Urinary bladder (tissue), 4 donors: ENCODE results near the gene PLK5. TPM values are rescaled to one million over a fixed set of nuclear protein-coding genes. Genes with fewer than 3 reads are reported as not detected.

Source experiments
- DNase-seq: peaks from one replicate; pipeline ENCODE4 v3.0.0-alpha.2; 2015; ENCODE audit errors: extremely low spot score
- H3K27ac ChIP-seq: one replicate; pipeline ENCODE4 v1.5.1; 2013; ENCODE audit warnings: low read depth, mild to moderate bottlenecking, moderate library complexity
- H3K36me3 ChIP-seq: one replicate; pipeline ENCODE4 v1.6.1; 2013; ENCODE audit warnings: mild to moderate bottlenecking, moderate library complexity; ENCODE audit not compliant: insufficient read depth
- H3K4me1 ChIP-seq: one replicate; pipeline ENCODE4 v1.6.1; 2013; ENCODE audit warnings: mild to moderate bottlenecking, moderate library complexity; ENCODE audit not compliant: insufficient read depth
- H3K4me3 ChIP-seq: one replicate; pipeline ENCODE4 v1.5.1; 2013; ENCODE audit warnings: low read depth, low read length
- WGBS: extraction: QIAGEN DNeasy Blood & Tissue Kit; methylation state at CpG from one replicate; pipeline ENCODE4 v1.1.7; 2013; 5-methylcytosine and 5-hydroxymethylcytosine counted together
- polyA plus RNA-seq: library from polyadenylated mRNA; stranded (reverse); fragments of 200-250 nt; gene quantifications from one replicate; pipeline ENCODE4 v1.2.3, GENCODE V29; 2013
- total RNA-seq: library from RNA; depleted of rRNA; stranded (reverse); fragments of >200 nt; gene quantifications from one replicate; pipeline ENCODE4 v1.2.3, GENCODE V29; 2014
- donor health status: healthy with polysubstance abuse.
- donor health status: healthy.

Gene PLK5
- total and polyA plus RNA-seq, 2 donors: 0.37 to 2.3 TPM

DNA sequence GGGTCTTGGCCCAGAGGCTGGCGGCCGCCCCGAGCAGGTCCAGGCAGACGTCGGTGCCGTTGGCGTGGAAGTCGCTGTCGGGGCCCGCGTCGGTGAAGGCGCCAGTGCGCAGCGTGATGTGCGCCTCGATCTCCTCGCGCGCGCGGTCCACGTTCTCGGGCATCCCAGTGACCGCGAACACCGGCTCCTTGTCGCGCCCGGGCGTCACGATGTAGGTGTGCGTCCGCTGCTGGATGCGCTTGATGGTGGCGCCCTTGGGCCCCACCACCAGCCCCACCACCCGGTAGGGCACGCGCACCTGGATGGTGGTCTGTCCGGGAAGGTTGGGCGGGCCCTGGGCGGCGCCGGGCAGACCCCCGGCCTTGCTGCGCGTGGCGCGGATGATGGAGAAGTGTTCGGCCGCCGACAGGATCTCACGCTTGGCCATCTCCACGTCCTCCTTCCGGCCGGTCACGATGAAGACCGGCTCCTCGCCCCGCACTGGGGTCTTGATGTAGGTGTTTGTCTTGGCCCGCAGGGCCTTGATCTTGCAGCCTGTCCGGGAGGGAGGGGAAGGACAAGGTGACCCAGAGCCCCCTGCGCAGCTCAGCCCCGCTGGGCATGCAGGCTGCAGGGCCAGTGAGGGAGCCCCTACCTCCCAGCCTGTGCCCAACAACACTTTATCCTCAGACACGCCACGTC lies 32.7 kb downstream of the PLK5 start:
- H3K4me1 ChIP-seq: no peaks in the 10 kb centered on the region
- H3K27ac ChIP-seq: no peak overlapping the region
- DNase-seq: no peak
- no peak overlapping the region for H3K4me3 ChIP-seq
- 97% methylated on average over 66 of the region's 66 CpGs for WGBS
- no peaks in the 10 kb centered on the region for H3K36me3 ChIP-seq

DNA sequence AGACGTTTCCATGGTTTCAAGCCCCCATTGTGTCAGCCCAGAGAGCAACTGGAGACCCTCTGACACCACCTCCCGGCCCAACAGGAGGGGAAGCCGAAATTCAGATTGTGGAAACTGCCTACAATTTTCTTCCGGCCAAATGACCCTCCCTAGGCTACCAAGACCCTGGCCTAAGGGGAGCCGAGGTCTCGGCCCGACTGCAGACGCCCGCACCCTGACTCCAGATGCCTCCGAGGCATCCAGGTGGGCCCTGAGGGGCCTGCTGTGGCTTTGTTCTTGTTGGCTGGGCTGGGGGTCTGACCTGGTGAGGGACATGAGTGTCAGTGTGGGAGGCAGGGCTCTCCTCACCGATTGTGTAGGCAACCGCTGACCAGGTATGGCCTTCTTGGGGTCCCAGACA lies 34.7 kb downstream of the PLK5 start:
- H3K4me1 ChIP-seq: no peaks in the 10 kb centered on the region
- WGBS: 84% methylated on average over 12 of the region's 12 CpGs
- no peak overlapping the region for H3K27ac ChIP-seq
- no peak overlapping the region for H3K4me3 ChIP-seq
- no peak for DNase-seq
- H3K36me3 ChIP-seq: no peaks in the 10 kb centered on the region

DNA sequence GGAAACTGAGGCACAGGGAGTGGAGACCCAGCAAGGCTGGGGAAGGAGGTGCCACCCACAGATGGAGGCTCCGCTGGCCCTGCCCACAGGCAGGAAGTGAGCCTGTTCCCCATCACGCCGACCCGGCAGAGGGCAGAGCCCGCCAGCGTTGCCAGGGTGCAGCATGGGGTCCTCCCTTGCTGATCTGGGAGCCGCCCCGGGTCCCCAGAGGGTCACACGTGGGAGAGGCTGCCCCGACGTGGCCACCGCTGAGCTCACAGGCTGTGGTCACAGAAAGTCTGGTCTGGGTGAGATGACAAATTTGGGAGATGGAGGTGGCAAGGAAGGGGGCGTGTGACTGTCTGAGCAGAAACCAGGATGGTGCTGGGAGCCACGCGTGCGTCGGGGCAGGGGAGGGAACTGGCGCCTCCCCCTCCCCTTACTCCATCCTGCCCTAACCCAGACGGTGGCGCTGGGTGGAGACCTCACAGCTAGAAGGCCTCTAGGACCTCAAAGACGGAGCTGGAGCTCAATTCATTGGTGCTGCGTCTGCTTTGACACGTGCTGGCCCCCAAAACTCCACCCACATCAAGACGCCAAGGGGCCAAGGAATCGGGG lies 36.5 kb downstream of the PLK5 start:
- H3K4me1 ChIP-seq: no peaks in the 10 kb centered on the region
- no peaks in the 10 kb centered on the region for H3K36me3 ChIP-seq
- DNase-seq: no peak
- no peak overlapping the region for H3K27ac ChIP-seq
- 68% methylated on average over 25 of the region's 25 CpGs for WGBS
- no peak overlapping the region for H3K4me3 ChIP-seq

- H3K36me3 ChIP-seq: no peaks in the 10 kb centered on the region
- no peak overlapping the region for H3K4me3 ChIP-seq
- no peaks in the 10 kb centered on the region for H3K4me1 ChIP-seq
- DNase-seq: no peak
- no peak overlapping the region for H3K27ac ChIP-seq
- 85% methylated on average over 17 of the region's 17 CpGs for WGBS
Measured at GRCh38 chr19:1561236-1561842, 37.5 kb downstream of the PLK5 start.

DNA sequence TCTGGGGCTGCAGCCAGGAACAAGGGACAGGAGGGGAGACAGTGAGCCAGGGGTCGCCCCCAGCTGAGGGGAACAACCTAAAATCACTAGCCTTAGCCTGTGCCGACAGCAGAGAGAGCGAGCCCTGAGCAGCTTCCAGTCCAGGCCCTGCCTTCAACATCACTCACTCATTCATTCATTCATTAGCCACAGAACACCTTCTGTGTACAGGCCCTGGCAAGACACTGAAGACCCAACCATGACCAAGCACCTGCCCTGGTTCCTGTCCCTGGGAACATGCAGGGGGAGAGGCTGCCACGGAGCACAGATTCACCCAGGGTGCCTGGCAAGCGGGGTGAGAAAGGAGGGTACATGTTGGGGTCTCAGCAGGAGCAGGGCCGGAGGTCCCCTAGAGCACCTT lies 39.4 kb downstream of the PLK5 start:
- 91% methylated on average over 6 of the region's 6 CpGs for WGBS
- no peaks in the 10 kb centered on the region for H3K36me3 ChIP-seq
- H3K4me3 ChIP-seq: no peak overlapping the region
- no peaks in the 10 kb centered on the region for H3K4me1 ChIP-seq
- DNase-seq: no peak
- no peak overlapping the region for H3K27ac ChIP-seq

- no peaks in the 10 kb centered on the region for H3K36me3 ChIP-seq
- 7% methylated on average over 42 of the region's 42 CpGs for WGBS
- H3K4me3 ChIP-seq: peak overlapping the region; percentile 82
- H3K4me1 ChIP-seq: no peaks in the 10 kb centered on the region
- peak overlapping the region; percentile 75 for H3K27ac ChIP-seq
- peak; percentile 71 for DNase-seq
Measured at GRCh38 chr19:1566392-1567115, 42.7 kb downstream of the PLK5 start.

- under 1% methylated on average over 107 of the region's 108 CpGs for WGBS
- no peak for DNase-seq
Measured at GRCh38 chr19:1567116-1567847, 43.4 kb downstream of the PLK5 start.

DNA sequence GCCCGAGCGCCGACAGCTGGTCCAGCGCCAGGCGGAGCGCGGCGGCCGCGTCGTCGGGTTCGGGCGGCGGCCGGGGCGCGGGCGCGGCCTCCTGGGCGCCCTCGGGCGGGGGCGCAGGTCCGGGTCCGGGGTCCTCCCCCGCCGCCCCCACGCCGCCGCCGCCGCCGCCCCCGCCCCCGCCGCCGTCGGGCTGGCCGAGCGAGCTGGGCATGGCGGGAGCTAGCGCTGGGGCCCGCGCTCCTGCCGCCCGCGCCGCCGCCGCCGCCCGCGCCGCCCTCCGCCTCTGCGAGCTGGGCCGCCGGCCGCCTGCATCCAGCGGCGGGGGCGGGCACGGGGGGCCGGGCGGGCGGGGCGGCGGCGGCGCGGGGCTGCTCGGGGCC lies 44.0 kb downstream of the PLK5 start:
- WGBS: under 1% methylated on average over 70 of the region's 73 CpGs
- H3K36me3 ChIP-seq: no peaks in the 10 kb centered on the region
- H3K4me3 ChIP-seq: peak overlapping the region; percentile 82
- DNase-seq: no peak
- no peaks in the 10 kb centered on the region for H3K4me1 ChIP-seq
- no peak overlapping the region for H3K27ac ChIP-seq

More at GRCh38 chr19:1567116-1567847, 43.4 kb downstream of the PLK5 start:
- peak overlapping the region; percentile 85 for H3K27ac ChIP-seq
- no peaks in the 10 kb centered on the region for H3K4me1 ChIP-seq
- H3K36me3 ChIP-seq: no peaks in the 10 kb centered on the region
- peak overlapping the region; percentile 82 for H3K4me3 ChIP-seq

GRCh38 chr19:1568320-1569019 lies 44.6 kb downstream of the PLK5 start, which contains the start of gene MEX3D:
TSS of gene MEX3D (minus strand) at chr19:1568325. CDS start at chr19:1568058, 267 bp downstream.
- H3K36me3 ChIP-seq: no peaks in the 10 kb centered on the region
- H3K4me1 ChIP-seq: no peaks in the 10 kb centered on the region
- no peak for DNase-seq
- peak within 1 kb of the TSS; percentile 82 for H3K4me3 ChIP-seq
- 8% methylated on average over 50 of the region's 63 CpGs for WGBS
- H3K27ac ChIP-seq: peak within 1 kb of the TSS; percentile 85

DNA sequence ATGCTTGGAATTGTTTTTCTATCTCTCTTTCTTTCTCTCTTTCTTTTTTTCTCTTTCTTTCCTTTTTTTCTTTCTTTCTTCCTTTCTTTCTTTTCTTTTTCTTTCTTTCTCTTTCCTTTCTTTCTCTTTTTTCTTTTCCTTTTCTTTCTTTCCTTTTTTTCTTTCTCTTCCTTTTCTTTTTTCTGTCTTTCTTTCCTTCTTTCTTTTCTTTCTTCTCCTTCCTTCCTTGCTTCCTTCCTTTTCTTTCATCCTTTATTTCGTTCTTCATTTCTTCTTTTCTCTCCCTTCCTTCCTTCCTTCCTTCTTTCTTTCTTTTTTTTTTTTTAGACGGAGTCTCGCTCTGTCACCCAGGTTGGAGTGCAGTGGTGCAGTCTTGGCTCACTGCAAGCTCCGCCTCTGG lies 46.1 kb downstream of the PLK5 start:
- no peak for DNase-seq
- H3K27ac ChIP-seq: no peak overlapping the region
- no peaks in the 10 kb centered on the region for H3K36me3 ChIP-seq
- H3K4me3 ChIP-seq: no peak overlapping the region
- H3K4me1 ChIP-seq: no peaks in the 10 kb centered on the region
- WGBS: 78% methylated on average over 4 of the region's 4 CpGs

GRCh38 chr19:1570836-1571235 lies 47.0 kb downstream of the PLK5 start:
- 95% methylated on average over 13 of the region's 13 CpGs for whole genome bisulfite sequencing
- no peak overlapping the region for H3K4me3 ChIP-seq
- H3K27ac ChIP-seq: no peak overlapping the region

GRCh38 chr19:1571358-1571757 lies 47.5 kb downstream of the PLK5 start:
- Histone ChIP-seq H3K4me1 (no peaks in the 10 kb centered on the region), H3K36me3 (no peaks in the 10 kb centered on the region), H3K4me3 (no peak overlapping the region), H3K27ac (no peak overlapping the region)
- 90% methylated on average over 12 of the region's 12 CpGs for WGBS
- DNase-seq: no peak

More at GRCh38 chr19:1570836-1571235, 47.0 kb downstream of the PLK5 start:
- no peaks in the 10 kb centered on the region for H3K36me3 ChIP-seq
- DNase-seq: no peak
- H3K4me1 ChIP-seq: no peaks in the 10 kb centered on the region

- no peak for DNase-seq
- Histone ChIP-seq H3K27ac (no peak overlapping the region), H3K36me3 (peaks cover 5% of the 10 kb centered on the region), H3K4me1 (no peaks in the 10 kb centered on the region), H3K4me3 (no peak overlapping the region)
- 81% methylated on average over 9 of the region's 9 CpGs for WGBS
Measured at GRCh38 chr19:1572795-1573194, 48.9 kb downstream of the PLK5 start.
